ENCODE data around the gene FAT1.

Gene FAT1

DNA sequence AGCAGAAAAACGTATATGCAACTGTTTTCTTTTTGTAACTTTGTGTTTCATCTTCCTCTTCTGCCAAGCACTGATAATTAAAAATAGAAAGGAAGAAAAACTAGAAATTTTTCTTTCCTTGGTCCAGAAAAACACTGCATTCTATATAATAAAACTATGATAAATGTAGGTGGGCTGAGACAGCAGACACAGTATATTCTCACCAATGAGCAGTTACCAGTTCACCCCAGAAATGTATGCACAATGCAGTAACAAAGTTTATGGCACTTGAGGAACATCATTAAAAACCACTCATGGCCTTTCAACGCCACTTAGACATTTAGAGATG lies 79.4 kb downstream of the FAT1 start:
- no peak overlapping the region for H3K4me3 ChIP-seq (replicated peaks in 1 of 2; ENCODE audit: low read depth in 2 of 2, low read length in 2 of 2)
- no peak for TF ChIP-seq CTCF (IDR thresholded peaks at IDR 0.05; ENCODE audit: low read depth, low read length)

DNA sequence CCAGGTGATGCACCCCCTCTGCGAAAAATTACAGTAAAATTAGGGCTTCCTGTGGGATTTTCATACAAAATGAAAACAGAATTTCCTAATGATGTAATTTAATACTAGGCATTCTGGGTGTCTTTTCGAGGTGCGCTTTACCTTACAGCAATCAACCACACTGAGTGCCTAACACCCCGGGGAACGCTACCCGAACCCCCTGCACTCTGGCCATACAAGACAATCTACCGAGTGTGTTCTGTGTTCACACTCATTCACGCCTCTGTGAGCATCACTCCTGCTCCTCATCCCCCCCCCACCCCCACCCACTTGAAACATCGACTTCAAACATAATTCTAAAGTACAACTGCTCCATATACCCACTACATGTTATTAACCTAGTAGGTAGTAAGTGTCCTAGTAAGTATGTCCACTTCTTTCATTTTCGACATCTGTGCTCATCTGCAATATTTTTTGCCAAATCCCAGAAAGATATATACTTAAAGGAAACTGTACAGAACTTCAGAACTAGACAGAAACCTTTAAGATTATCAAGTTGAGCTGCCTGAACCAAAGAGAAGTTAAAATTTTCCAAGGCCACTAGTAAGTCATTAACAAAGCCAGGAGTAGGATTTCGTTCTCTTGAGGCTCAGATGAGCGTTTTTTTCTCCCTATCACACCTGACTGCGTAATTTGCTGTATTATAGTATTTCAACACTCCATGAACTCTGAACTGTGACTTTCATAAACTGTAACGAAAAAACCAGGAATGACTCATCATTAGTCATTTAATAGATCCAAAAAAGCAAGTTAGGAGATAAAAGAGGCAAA lies 80.0 kb downstream of the FAT1 start:
- TF ChIP-seq CTCF (IDR thresholded peaks at IDR 0.05; ENCODE audit: low read depth, low read length), result no peak
- DNase-seq (ENCODE audit: low read depth in 2 of 2), result peak; percentile 79 to 88
- no peak overlapping the region for H3K4me3 ChIP-seq (replicated peaks in 1 of 2; ENCODE audit: low read depth in 2 of 2, low read length in 2 of 2)

More for the DNA sequence above, 79.4 kb downstream of the FAT1 start:
- DNase-seq (ENCODE audit: low read depth in 2 of 2), result no peak

DNA sequence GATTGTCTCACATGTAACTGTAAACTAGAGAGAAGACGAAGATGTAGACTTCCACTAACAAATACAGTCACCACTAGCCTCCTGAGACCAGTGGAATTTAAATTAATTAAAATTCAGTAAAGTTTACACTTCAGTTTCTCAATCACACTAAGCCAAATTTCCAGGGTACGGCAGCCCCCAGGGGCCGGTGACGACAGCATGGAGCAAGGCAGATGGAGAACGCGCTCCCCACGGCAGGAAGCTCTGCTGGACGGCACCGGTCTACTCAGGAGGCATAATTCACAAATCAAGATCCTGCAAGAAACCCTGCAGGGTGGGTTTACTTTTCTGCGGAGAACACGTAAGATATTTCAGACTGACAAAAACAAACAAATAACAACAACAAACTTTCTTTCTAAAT lies 80.7 kb downstream of the FAT1 start:
- H3K4me3 ChIP-seq (replicated peaks in 1 of 2; ENCODE audit: low read depth in 2 of 2, low read length in 2 of 2), result no peak overlapping the region
- TF ChIP-seq CTCF (IDR thresholded peaks at IDR 0.05; ENCODE audit: low read depth, low read length), result no peak
- no peak for DNase-seq (ENCODE audit: low read depth in 2 of 2)

GRCh38 chr4:186642530-186642929 lies 81.1 kb downstream of the FAT1 start:
- no peak overlapping the region for H3K4me3 ChIP-seq (replicated peaks in 1 of 2; ENCODE audit: low read depth in 2 of 2, low read length in 2 of 2)
- no peak for TF ChIP-seq CTCF (IDR thresholded peaks at IDR 0.05; ENCODE audit: low read depth, low read length)
- no peak for DNase-seq (ENCODE audit: low read depth in 2 of 2)

- no peak overlapping the region for H3K4me3 ChIP-seq (replicated peaks in 1 of 2; ENCODE audit: low read depth in 2 of 2, low read length in 2 of 2)
- no peak for DNase-seq (ENCODE audit: low read depth in 2 of 2)
- TF ChIP-seq CTCF (IDR thresholded peaks at IDR 0.05; ENCODE audit: low read depth, low read length), result no peak
Observed at GRCh38 chr4:186634591-186635128, 89.0 kb downstream of the FAT1 start.

- DNase-seq (ENCODE audit: low read depth in 2 of 2), result no peak
- TF ChIP-seq CTCF (IDR thresholded peaks at IDR 0.05; ENCODE audit: low read depth, low read length), result no peak
Observed at GRCh38 chr4:186633844-186634243, 89.8 kb downstream of the FAT1 start.

More at GRCh38 chr4:186633844-186634243, 89.8 kb downstream of the FAT1 start:
- no peak overlapping the region for H3K4me3 ChIP-seq (replicated peaks in 1 of 2; ENCODE audit: low read depth in 2 of 2, low read length in 2 of 2)
